ENCODE results near the gene MAP6. TPM values are rescaled to one million over a fixed set of nuclear protein-coding genes. Genes with fewer than 3 reads are reported as not detected.

The MAP6 gene
- total RNA-seq, 4 donors from 2014 or later, result 0.22 to 0.33 (median 0.25) TPM; not detected in 1

DNA sequence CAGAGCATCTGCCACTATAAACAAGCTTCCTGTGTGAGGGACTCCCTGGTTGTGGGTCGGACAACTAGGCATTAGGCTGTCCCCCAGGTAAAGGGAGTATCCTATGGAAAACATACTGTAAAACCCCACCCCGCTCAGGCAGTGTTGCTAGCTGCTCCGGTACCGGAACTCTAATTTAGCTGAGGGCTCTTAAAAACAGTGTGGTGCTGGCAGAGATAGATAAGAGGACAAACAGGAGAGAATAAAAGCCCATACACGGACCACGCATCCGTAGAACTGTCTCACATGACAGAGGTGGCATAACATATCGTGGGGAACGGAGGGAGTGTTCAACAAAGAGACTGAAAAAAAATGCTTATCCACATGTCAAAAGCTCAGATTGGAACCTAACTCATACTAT lies 45.4 kb upstream of the MAP6 start:
- H3K4me3 ChIP-seq, result no peak overlapping the region
- no peak for DNase-seq
- H3K36me3 ChIP-seq, result no peaks in the 10 kb centered on the region
- H3K27ac ChIP-seq, result no peak overlapping the region
- H3K27me3 ChIP-seq, result no peaks in the 10 kb centered on the region
- in situ Hi-C loops (cut with MboI; ENCODE audit: low sequenced_read_pairs in 4 of 4), result no loop called here
- TF ChIP-seq POLR2A (IDR thresholded peaks at IDR 0.05), result no peak
- TF ChIP-seq, protein P1, sequence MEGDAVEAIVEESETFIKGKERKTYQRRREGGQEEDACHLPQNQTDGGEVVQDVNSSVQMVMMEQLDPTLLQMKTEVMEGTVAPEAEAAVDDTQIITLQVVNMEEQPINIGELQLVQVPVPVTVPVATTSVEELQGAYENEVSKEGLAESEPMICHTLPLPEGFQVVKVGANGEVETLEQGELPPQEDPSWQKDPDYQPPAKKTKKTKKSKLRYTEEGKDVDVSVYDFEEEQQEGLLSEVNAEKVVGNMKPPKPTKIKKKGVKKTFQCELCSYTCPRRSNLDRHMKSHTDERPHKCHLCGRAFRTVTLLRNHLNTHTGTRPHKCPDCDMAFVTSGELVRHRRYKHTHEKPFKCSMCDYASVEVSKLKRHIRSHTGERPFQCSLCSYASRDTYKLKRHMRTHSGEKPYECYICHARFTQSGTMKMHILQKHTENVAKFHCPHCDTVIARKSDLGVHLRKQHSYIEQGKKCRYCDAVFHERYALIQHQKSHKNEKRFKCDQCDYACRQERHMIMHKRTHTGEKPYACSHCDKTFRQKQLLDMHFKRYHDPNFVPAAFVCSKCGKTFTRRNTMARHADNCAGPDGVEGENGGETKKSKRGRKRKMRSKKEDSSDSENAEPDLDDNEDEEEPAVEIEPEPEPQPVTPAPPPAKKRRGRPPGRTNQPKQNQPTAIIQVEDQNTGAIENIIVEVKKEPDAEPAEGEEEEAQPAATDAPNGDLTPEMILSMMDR (IDR thresholded peaks at IDR 0.05 in 4 of 5, conservative IDR thresholded peaks at IDR 0.05 in 1 of 5), result no peak
- intact Hi-C loops (cut with DNase I; ENCODE audit: low total_unique reads), result no loop called here
- no peak for ATAC-seq
- peaks cover 0 to 4% of the 10 kb centered on the region in 2 donors for H3K4me1 ChIP-seq
- H3K9me3 ChIP-seq, result no peaks in the 10 kb centered on the region

DNA sequence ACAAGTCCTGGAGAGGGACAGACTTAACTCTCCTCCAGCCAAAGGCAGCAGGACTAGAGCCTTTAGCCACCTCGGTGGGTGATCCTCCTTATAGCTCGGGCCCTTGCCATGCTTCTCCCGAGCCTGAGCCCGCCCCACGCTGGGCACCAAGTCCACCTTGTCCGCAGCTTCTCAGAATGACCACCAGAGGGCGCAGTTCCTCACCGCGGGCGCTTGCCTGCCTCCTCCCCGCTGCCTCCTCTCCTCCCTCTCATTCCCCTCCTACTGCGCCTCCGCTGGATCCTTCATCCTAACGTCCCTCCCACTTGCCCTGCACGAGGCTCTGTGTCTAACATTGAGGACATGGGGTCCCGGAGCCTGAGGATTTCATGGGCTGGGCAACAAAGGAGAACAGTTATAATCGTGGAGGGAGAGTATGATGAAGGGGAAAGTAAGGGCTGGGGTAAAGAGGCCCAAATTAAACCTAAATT lies 37.5 kb upstream of the MAP6 start:
- in situ Hi-C loops (cut with MboI; ENCODE audit: low sequenced_read_pairs in 4 of 4), result loop anchor here in 1 of 4 donors (10.0 kb wide), 1 partner anchor 161 kb away; no protein-coding TSS in a partner anchor
- no peaks in the 10 kb centered on the region for H3K9me3 ChIP-seq
- ATAC-seq (peak; percentile 79 to 82), DNase-seq (peak; percentile 37 to 47)
- H3K4me1 ChIP-seq, result no peaks in the 10 kb centered on the region
- no peaks in the 10 kb centered on the region for H3K27me3 ChIP-seq
- H3K27ac ChIP-seq, result no peak overlapping the region
- no peak overlapping the region for H3K4me3 ChIP-seq
- intact Hi-C loops (cut with DNase I; ENCODE audit: low total_unique reads), result loop anchor here (1.0 to 5.0 kb wide), 2 partner anchors 62 to 161 kb away; partner anchors contain the start of gene DGAT2
- no peak for TF ChIP-seq POLR2A (IDR thresholded peaks at IDR 0.05)
- TF ChIP-seq, protein P1 (IDR thresholded peaks at IDR 0.05 in 4 of 5, conservative IDR thresholded peaks at IDR 0.05 in 1 of 5), result peak; percentile 62 to 93 (median 85)
- H3K36me3 ChIP-seq, result no peaks in the 10 kb centered on the region

- in situ Hi-C loops (cut with MboI; ENCODE audit: low sequenced_read_pairs in 4 of 4), result loop anchor here in 1 of 4 donors (10.0 kb wide), 1 partner anchor 161 kb away; no protein-coding TSS in a partner anchor
- Histone ChIP-seq H3K4me1 (no peaks in the 10 kb centered on the region), H3K27me3 (no peaks in the 10 kb centered on the region), H3K36me3 (no peaks in the 10 kb centered on the region), H3K4me3 (no peak overlapping the region), H3K27ac (no peak overlapping the region), H3K9me3 (no peaks in the 10 kb centered on the region)
- intact Hi-C loops (cut with DNase I; ENCODE audit: low total_unique reads), result loop anchor here (5.0 kb wide), 1 partner anchor 162 kb away; no protein-coding TSS in a partner anchor
- TF ChIP-seq, protein P1 (IDR thresholded peaks at IDR 0.05 in 4 of 5, conservative IDR thresholded peaks at IDR 0.05 in 1 of 5), result no peak
- no peak for TF ChIP-seq POLR2A (IDR thresholded peaks at IDR 0.05)
- DNase-seq, result no peak
- ATAC-seq, result no peak
Measured at GRCh38 chr11:75705541-75705940, 36.7 kb upstream of the MAP6 start.

- Histone ChIP-seq H3K4me3 (no peak overlapping the region), H3K27me3 (no peaks in the 10 kb centered on the region), H3K4me1 (no peaks in the 10 kb centered on the region), H3K36me3 (no peaks in the 10 kb centered on the region), H3K9me3 (no peaks in the 10 kb centered on the region), H3K27ac (no peak overlapping the region)
- ATAC-seq (no peak), DNase-seq (no peak)
- no peak for TF ChIP-seq POLR2A (IDR thresholded peaks at IDR 0.05)
- TF ChIP-seq, protein P1 (IDR thresholded peaks at IDR 0.05 in 4 of 5, conservative IDR thresholded peaks at IDR 0.05 in 1 of 5), result no peak
- in situ Hi-C loops (cut with MboI; ENCODE audit: low sequenced_read_pairs in 4 of 4) (loop anchor here in 1 of 4 donors (10.0 kb wide), 1 partner anchor 159 kb away; no protein-coding TSS in a partner anchor), intact Hi-C loops (cut with DNase I; ENCODE audit: low total_unique reads) (no loop called here)
Measured at GRCh38 chr11:75703695-75704237, 34.9 kb upstream of the MAP6 start.
